Measurements from ENCODE around the gene SNTB2. TPM values are rescaled to one million over a fixed set of nuclear protein-coding genes. Genes with fewer than 3 reads are reported as not detected.
A peak's percentile ranks its signal among the peaks of the same experiment; 100 is the strongest.

Gene SNTB2
- total RNA-seq, 4 donors from 2014 or later, result 13.3 to 36.8 (median 33.0) TPM

- no peak overlapping the region for H3K27ac ChIP-seq
- TF ChIP-seq POLR2A (IDR thresholded peaks at IDR 0.05), result no peak
- no peak for TF ChIP-seq CTCF (IDR thresholded peaks at IDR 0.05 in 4 of 5, conservative IDR thresholded peaks at IDR 0.05 in 1 of 5)
- DNase-seq (no peak), ATAC-seq (no peak)
- in situ Hi-C loops (cut with MboI; ENCODE audit: low sequenced_read_pairs in 4 of 4), result loop anchor here in 1 of 4 donors (25.0 kb wide), 1 partner anchor 118 kb away; no protein-coding TSS in a partner anchor
- no peak overlapping the region for H3K4me3 ChIP-seq
- H3K27me3 ChIP-seq, result no peaks in the 10 kb centered on the region
- no peaks in the 10 kb centered on the region for H3K9me3 ChIP-seq
- peaks cover 0 to 12% of the 10 kb centered on the region in 2 donors for H3K4me1 ChIP-seq
- peaks cover 0 to 54% of the 10 kb centered on the region in 2 donors for H3K36me3 ChIP-seq
- intact Hi-C loops (cut with DNase I; ENCODE audit: low total_unique reads), result no loop called here
Observed at GRCh38 chr16:69169607-69170352, 17.2 kb upstream of the SNTB2 start.

DNA sequence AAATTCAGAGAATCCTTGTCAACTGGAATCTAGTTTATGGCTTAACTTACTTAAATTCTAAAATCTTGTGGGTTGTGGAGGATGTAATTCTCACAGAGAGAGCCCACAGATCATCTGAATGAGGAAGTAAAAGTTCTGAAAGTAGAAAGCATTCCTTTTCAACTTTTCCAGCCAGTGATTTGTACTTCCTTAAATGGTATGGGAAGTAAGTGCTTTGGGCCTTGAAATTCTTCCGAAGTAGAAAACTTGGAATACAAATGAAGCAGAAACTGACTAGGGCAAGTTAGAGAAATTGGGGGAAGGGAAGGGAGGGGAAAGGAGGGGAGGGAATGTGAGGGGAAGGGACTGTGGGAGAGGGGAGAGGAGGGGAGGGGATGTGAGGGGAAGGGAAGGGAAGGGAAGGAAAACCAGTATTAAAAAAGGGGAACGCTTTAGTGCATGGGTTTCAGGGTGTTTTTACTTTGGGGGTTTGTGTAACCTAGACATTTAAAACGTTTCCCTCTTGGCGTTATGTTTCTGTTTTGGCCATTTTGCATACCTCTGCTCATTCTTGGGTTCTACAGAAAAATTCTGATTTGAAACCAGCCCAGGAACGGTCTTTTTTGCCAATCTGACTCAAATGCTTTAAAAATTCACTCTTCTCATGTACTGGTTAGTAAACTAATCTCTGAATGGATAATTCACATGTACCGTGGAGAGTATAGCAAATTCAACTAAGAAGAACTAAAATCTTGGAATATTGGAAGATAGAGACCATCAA, 15.5 kb upstream of the SNTB2 start:
- intact Hi-C loops (cut with DNase I; ENCODE audit: low total_unique reads), result loop anchor here (2.0 kb wide), 1 partner anchor 39 kb away; the partner anchor contains the start of genes CHTF8 and UTP4

DNA sequence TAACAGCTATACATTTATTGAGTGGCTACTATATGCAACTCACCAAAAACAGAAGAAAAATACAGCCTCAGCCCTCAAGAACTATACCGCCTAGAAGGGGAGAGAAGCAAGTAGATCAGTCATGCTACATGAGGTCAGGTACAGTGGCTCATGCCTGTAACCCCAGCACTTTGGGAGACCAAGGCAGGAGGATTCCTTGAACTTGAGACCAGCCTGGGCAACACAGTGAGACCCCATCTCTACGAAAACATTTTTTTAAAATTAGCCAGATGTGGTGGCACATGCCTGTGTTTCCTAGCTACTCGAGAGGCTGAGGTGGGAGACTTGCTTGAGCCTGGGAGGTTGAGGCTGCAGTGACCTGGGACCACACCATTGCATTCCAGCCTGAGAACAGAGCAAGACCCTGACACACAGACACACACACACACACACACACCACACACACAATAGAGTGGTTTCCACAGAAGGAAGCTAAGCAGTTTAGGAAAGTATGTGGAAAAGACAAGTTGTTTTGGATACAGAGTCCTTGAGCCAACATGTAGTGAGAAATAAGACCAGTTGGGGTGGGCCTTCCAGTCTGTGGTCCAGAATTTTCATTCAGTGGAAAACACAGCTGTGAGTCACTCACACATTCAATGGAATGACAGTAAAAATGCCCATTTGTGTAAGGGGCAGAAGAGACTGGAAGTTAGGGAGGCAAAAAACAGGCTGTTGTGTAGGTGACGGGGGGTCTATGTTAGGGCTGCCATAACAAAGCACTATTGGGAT, 10.7 kb upstream of the SNTB2 start:
- no peak for DNase-seq
- no peaks in the 10 kb centered on the region for H3K9me3 ChIP-seq
- H3K4me1 ChIP-seq, result peaks cover 15 to 30% of the 10 kb centered on the region in 2 donors
- H3K27ac ChIP-seq, result no peak overlapping the region
- no peak overlapping the region for H3K4me3 ChIP-seq
- TF ChIP-seq CTCF (IDR thresholded peaks at IDR 0.05 in 4 of 5, conservative IDR thresholded peaks at IDR 0.05 in 1 of 5) (no peak), POLR2A (IDR thresholded peaks at IDR 0.05) (no peak)
- intact Hi-C loops (cut with DNase I; ENCODE audit: low total_unique reads), result no loop called here
- no peaks in the 10 kb centered on the region for H3K36me3 ChIP-seq
- no peak for ATAC-seq
- H3K27me3 ChIP-seq, result no peaks in the 10 kb centered on the region
- in situ Hi-C loops (cut with MboI; ENCODE audit: low sequenced_read_pairs in 4 of 4), result no loop called here

More for the DNA sequence above, 15.5 kb upstream of the SNTB2 start:
- no peaks in the 10 kb centered on the region for H3K27me3 ChIP-seq
- H3K4me3 ChIP-seq, result no peak overlapping the region
- ATAC-seq, result no peak
- H3K36me3 ChIP-seq, result peaks cover 0 to 37% of the 10 kb centered on the region in 2 donors
- in situ Hi-C loops (cut with MboI; ENCODE audit: low sequenced_read_pairs in 4 of 4), result loop anchor here in 1 of 4 donors (25.0 kb wide), 1 partner anchor 116 kb away; no protein-coding TSS in a partner anchor
- H3K4me1 ChIP-seq, result peaks cover 0 to 12% of the 10 kb centered on the region in 2 donors
- TF ChIP-seq CTCF (IDR thresholded peaks at IDR 0.05 in 4 of 5, conservative IDR thresholded peaks at IDR 0.05 in 1 of 5) (no peak), POLR2A (IDR thresholded peaks at IDR 0.05) (no peak)
- H3K27ac ChIP-seq, result peak overlapping the region; percentile 19 to 74 (median 59)
- H3K9me3 ChIP-seq, result no peaks in the 10 kb centered on the region
- DNase-seq, result no peak

DNA sequence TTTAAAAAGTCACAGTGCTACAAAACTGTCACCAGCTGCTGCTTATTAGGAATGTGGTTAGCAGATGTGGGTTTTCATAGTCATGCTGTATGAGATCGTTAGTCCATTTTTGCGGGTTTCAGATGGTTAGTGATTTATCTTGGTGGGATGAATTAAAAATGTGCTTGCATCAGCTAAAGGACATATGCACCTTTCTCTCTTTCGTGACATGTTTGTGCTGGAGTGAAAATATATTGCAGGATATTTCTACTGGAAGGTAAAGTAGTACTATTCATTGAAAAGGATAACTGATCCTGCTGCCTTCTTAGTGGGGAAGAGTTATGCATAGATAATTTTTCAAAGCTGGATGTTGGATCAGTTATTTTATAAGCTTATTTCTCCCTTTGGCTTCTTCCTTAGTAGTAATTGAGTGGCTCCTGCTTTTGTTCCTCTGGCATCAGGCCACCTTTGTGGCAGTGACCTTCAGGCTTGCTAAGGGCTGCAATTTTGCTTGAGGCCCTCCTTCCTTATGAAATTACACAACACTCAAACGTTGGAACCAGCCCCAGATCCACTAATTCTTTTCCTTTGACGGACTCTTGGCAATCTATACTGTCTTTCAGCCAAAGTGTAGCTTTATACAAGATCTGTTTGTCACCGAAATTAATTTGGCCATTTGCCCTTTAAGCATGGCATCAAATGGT, 7.5 kb upstream of the SNTB2 start:
- no peak overlapping the region for H3K4me3 ChIP-seq
- H3K9me3 ChIP-seq, result no peaks in the 10 kb centered on the region
- DNase-seq (peak; percentile 57 to 77), ATAC-seq (peak; percentile 91 to 93)
- no peak for TF ChIP-seq CTCF (IDR thresholded peaks at IDR 0.05 in 4 of 5, conservative IDR thresholded peaks at IDR 0.05 in 1 of 5)
- TF ChIP-seq POLR2A (IDR thresholded peaks at IDR 0.05), result no peak
- peaks cover 18 to 26% of the 10 kb centered on the region in 2 donors for H3K4me1 ChIP-seq
- peak overlapping the region; percentile 38 to 64 (median 54) for H3K27ac ChIP-seq
- no peaks in the 10 kb centered on the region for H3K36me3 ChIP-seq
- no peaks in the 10 kb centered on the region for H3K27me3 ChIP-seq
- intact Hi-C loops (cut with DNase I; ENCODE audit: low total_unique reads) (no loop called here), in situ Hi-C loops (cut with MboI; ENCODE audit: low sequenced_read_pairs in 4 of 4) (no loop called here)
